Natural killer cell treated with Interleukin-12 subunit alpha and Interleukin-12 subunit beta and Interleukin-15 and Interleukin-18, amount 100 ng/mL, for 72 hours (primary cell): ENCODE results near the gene CD82. TPM values are rescaled to one million over a fixed set of nuclear protein-coding genes. Genes with fewer than 3 reads are reported as not detected.

Source experiments
- ATAC-seq, 2 donors: fragments of 150-1000 bp; cut with Tn5 transposase in 1 of 2; sonication (Bioruptor Pico), chemical (Tn5 transposase) in 1 of 2; 2 replicates each; pipeline ENCODE4 v1.10.0; 2021
- DNase-seq: peaks from one replicate; pipeline ENCODE4 v3.0.0; 2022; ENCODE audit warnings: low spot score
- H3K27ac Mint-ChIP-seq, 2 donors: 1 replicate in 1 of 2; 2 replicates in 1 of 2; pipeline ENCODE4 v1.8.0; 2022; ENCODE audit warnings: mixed read lengths in 2 of 2, mild to moderate bottlenecking in 1 of 2, moderate library complexity in 1 of 2
- H3K27me3 Mint-ChIP-seq, 2 donors: 1 replicate in 1 of 2; 2 replicates in 1 of 2; pipeline ENCODE4 v1.8.0; 2022; ENCODE audit warnings: mixed read lengths in 2 of 2
- H3K36me3 Mint-ChIP-seq: one replicate; pipeline ENCODE4 v1.8.0; 2022; ENCODE audit warnings: mixed read lengths
- H3K4me1 Mint-ChIP-seq, 2 donors: 1 replicate in 1 of 2; 2 replicates in 1 of 2; pipeline ENCODE4 v1.8.0; 2022; ENCODE audit warnings: low read depth in 2 of 2, mixed read lengths in 2 of 2, mild to moderate bottlenecking in 1 of 2
- H3K4me3 Mint-ChIP-seq: one replicate; pipeline ENCODE4 v1.8.0; 2022; ENCODE audit warnings: mixed read lengths
- H3K9me3 Mint-ChIP-seq: 2 replicates; pipeline ENCODE4 v1.8.0; 2022; ENCODE audit warnings: mixed read lengths
- total RNA-seq, 2 donors: library from RNA; stranded (reverse); gene quantifications; one replicate each; pipeline ENCODE4 v1.2.3, GENCODE V29; 2022

CD82 gene
- total RNA-seq, 2 donors from 2014 or later: 39.3 to 158 TPM

- no peak overlapping the region for H3K27ac Mint-ChIP-seq
- no peak overlapping the region for H3K4me3 Mint-ChIP-seq
- no peak for ATAC-seq
- peaks cover 1 to 4% of the 10 kb centered on the region in 2 donors for H3K27me3 Mint-ChIP-seq
- H3K4me1 Mint-ChIP-seq: peaks cover 6 to 9% of the 10 kb centered on the region in 2 donors
- H3K36me3 Mint-ChIP-seq: no peaks in the 10 kb centered on the region
- H3K9me3 Mint-ChIP-seq: no peaks in the 10 kb centered on the region
- DNase-seq: no peak
These were observed 37.4 kb upstream of the CD82 start for GRCh38 chr11:44528103-44528502.

GRCh38 chr11:44528581-44528980 lies 36.9 kb upstream of the CD82 start:
- no peak overlapping the region for H3K27ac Mint-ChIP-seq
- ATAC-seq (no peak), DNase-seq (no peak)
- H3K27me3 Mint-ChIP-seq: peaks cover 0 to 4% of the 10 kb centered on the region in 2 donors
- no peaks in the 10 kb centered on the region for H3K9me3 Mint-ChIP-seq
- peaks cover 6 to 9% of the 10 kb centered on the region in 2 donors for H3K4me1 Mint-ChIP-seq
- no peaks in the 10 kb centered on the region for H3K36me3 Mint-ChIP-seq
- H3K4me3 Mint-ChIP-seq: no peak overlapping the region

- no peaks in the 10 kb centered on the region for H3K36me3 Mint-ChIP-seq
- H3K4me1 Mint-ChIP-seq: peaks cover 6 to 9% of the 10 kb centered on the region in 2 donors
- peaks cover 0 to 5% of the 10 kb centered on the region in 2 donors for H3K27me3 Mint-ChIP-seq
- H3K4me3 Mint-ChIP-seq: peak overlapping the region; percentile 46
- H3K27ac Mint-ChIP-seq: peak overlapping the region in 1 of 2 donors; percentile 38
- no peaks in the 10 kb centered on the region for H3K9me3 Mint-ChIP-seq
- ATAC-seq: peak in 1 of 2 donors; percentile 1
- DNase-seq: no peak
These were observed 35.5 kb upstream of the CD82 start for GRCh38 chr11:44529895-44530412.

GRCh38 chr11:44530413-44531115 lies 34.9 kb upstream of the CD82 start:
- ATAC-seq: peak; percentile 77 to 87
- no peaks in the 10 kb centered on the region for H3K9me3 Mint-ChIP-seq
- peak overlapping the region; percentile 46 for H3K4me3 Mint-ChIP-seq
- no peaks in the 10 kb centered on the region for H3K36me3 Mint-ChIP-seq
- H3K4me1 Mint-ChIP-seq: peaks cover 6 to 9% of the 10 kb centered on the region in 2 donors
- H3K27me3 Mint-ChIP-seq: peaks cover 0 to 7% of the 10 kb centered on the region in 2 donors
- no peak for DNase-seq
- peak overlapping the region in 1 of 2 donors; percentile 38 for H3K27ac Mint-ChIP-seq

- Mint-ChIP-seq H3K9me3 (no peaks in the 10 kb centered on the region), H3K27ac (peak overlapping the region in 1 of 2 donors; percentile 38), H3K27me3 (peaks cover 0 to 10% of the 10 kb centered on the region in 2 donors), H3K4me3 (no peak overlapping the region), H3K36me3 (no peaks in the 10 kb centered on the region), H3K4me1 (peaks cover 6 to 9% of the 10 kb centered on the region in 2 donors)
- DNase-seq: no peak
- no peak for ATAC-seq
These were observed 34.4 kb upstream of the CD82 start for GRCh38 chr11:44531116-44531504.

GRCh38 chr11:44531636-44532035 lies 33.8 kb upstream of the CD82 start:
- DNase-seq (no peak), ATAC-seq (no peak)
- H3K36me3 Mint-ChIP-seq: no peaks in the 10 kb centered on the region

GRCh38 chr11:44532809-44533208 lies 32.7 kb upstream of the CD82 start:
- Mint-ChIP-seq H3K27me3 (peaks cover 0 to 10% of the 10 kb centered on the region in 2 donors), H3K36me3 (no peaks in the 10 kb centered on the region), H3K4me1 (peaks cover 6 to 9% of the 10 kb centered on the region in 2 donors), H3K4me3 (no peak overlapping the region), H3K9me3 (no peaks in the 10 kb centered on the region), H3K27ac (no peak overlapping the region)
- DNase-seq (no peak), ATAC-seq (no peak)

More at GRCh38 chr11:44531636-44532035, 33.8 kb upstream of the CD82 start:
- H3K4me3 Mint-ChIP-seq: no peak overlapping the region
- peaks cover 0 to 10% of the 10 kb centered on the region in 2 donors for H3K27me3 Mint-ChIP-seq
- no peaks in the 10 kb centered on the region for H3K9me3 Mint-ChIP-seq
- peaks cover 6 to 9% of the 10 kb centered on the region in 2 donors for H3K4me1 Mint-ChIP-seq
- H3K27ac Mint-ChIP-seq: peak overlapping the region in 1 of 2 donors; percentile 38

- Mint-ChIP-seq H3K4me3 (no peak overlapping the region), H3K27me3 (peaks cover 0 to 10% of the 10 kb centered on the region in 2 donors), H3K4me1 (peaks cover 6 to 9% of the 10 kb centered on the region in 2 donors), H3K9me3 (no peaks in the 10 kb centered on the region), H3K27ac (no peak overlapping the region), H3K36me3 (no peaks in the 10 kb centered on the region)
- ATAC-seq: no peak
- no peak for DNase-seq
These were observed 31.3 kb upstream of the CD82 start for GRCh38 chr11:44533921-44534711.

- no peaks in the 10 kb centered on the region for H3K9me3 Mint-ChIP-seq
- no peak for DNase-seq
- ATAC-seq: no peak
- H3K27me3 Mint-ChIP-seq: peaks cover 0 to 6% of the 10 kb centered on the region in 2 donors
- no peak overlapping the region for H3K27ac Mint-ChIP-seq
- no peaks in the 10 kb centered on the region for H3K36me3 Mint-ChIP-seq
- no peak overlapping the region for H3K4me3 Mint-ChIP-seq
- peaks cover 0 to 3% of the 10 kb centered on the region in 2 donors for H3K4me1 Mint-ChIP-seq
These were observed 30.1 kb upstream of the CD82 start for GRCh38 chr11:44535191-44535980.

- DNase-seq (no peak), ATAC-seq (no peak)
- H3K9me3 Mint-ChIP-seq: no peaks in the 10 kb centered on the region
- H3K36me3 Mint-ChIP-seq: no peaks in the 10 kb centered on the region
- no peaks in the 10 kb centered on the region for H3K4me1 Mint-ChIP-seq
- H3K4me3 Mint-ChIP-seq: no peak overlapping the region
- no peak overlapping the region for H3K27ac Mint-ChIP-seq
- peaks cover 0 to 6% of the 10 kb centered on the region in 2 donors for H3K27me3 Mint-ChIP-seq
These were observed 28.5 kb upstream of the CD82 start for GRCh38 chr11:44536788-44537516.

GRCh38 chr11:44537679-44538078 lies 27.8 kb upstream of the CD82 start:
- no peaks in the 10 kb centered on the region for H3K36me3 Mint-ChIP-seq
- no peak overlapping the region for H3K27ac Mint-ChIP-seq
- H3K27me3 Mint-ChIP-seq: peaks cover 0 to 6% of the 10 kb centered on the region in 2 donors
- DNase-seq (no peak), ATAC-seq (no peak)
- no peaks in the 10 kb centered on the region for H3K4me1 Mint-ChIP-seq
- H3K9me3 Mint-ChIP-seq: no peaks in the 10 kb centered on the region
- H3K4me3 Mint-ChIP-seq: no peak overlapping the region

GRCh38 chr11:44538375-44539054 lies 26.9 kb upstream of the CD82 start:
- Mint-ChIP-seq H3K9me3 (no peaks in the 10 kb centered on the region), H3K36me3 (no peaks in the 10 kb centered on the region), H3K27me3 (peaks cover 0 to 6% of the 10 kb centered on the region in 2 donors), H3K4me3 (no peak overlapping the region), H3K27ac (no peak overlapping the region), H3K4me1 (no peaks in the 10 kb centered on the region)
- DNase-seq: peak; percentile 71
- ATAC-seq: peak; percentile 80 to 83
